ENCODE results near the gene SLC2A14.
"Not testable (repeated sequence)": the region's sequence is repeated elsewhere in the genome, so short reads cannot be mapped to it uniquely, and the experiment has no call there.

The SLC2A14 gene

DNA sequence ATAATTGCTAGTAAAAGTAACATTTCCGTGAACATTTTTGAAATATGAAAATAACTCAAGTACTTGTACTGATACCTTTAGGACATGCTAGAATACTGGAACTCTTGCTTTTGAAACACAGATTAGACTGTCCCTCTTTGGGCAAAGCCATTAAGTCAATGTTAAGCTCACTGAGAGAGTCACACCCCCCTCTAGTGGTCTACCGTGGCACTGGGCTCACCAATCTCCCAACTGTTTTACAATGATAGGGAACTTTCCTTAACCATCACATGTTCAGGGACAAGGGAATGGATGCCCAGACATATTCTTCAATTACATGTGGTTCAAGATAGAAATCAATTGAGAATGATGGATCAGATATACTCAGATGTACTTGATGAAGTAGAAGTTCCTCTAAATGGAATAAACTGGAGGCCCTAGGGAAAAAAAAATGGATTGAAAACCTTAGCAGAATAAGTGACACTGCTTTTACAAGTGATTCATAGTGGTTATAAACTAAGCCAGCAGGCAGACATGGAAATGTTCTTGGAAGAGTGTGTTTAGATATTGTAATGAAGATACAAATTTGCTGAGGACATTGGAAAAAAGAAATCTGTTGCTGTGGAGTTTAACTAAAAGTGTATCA lies 65.7 kb downstream of the SLC2A14 start:
- peak; percentile 23 for DNase-seq (ENCODE audit: extremely low read depth, low read depth)
- TF ChIP-seq, protein P1, sequence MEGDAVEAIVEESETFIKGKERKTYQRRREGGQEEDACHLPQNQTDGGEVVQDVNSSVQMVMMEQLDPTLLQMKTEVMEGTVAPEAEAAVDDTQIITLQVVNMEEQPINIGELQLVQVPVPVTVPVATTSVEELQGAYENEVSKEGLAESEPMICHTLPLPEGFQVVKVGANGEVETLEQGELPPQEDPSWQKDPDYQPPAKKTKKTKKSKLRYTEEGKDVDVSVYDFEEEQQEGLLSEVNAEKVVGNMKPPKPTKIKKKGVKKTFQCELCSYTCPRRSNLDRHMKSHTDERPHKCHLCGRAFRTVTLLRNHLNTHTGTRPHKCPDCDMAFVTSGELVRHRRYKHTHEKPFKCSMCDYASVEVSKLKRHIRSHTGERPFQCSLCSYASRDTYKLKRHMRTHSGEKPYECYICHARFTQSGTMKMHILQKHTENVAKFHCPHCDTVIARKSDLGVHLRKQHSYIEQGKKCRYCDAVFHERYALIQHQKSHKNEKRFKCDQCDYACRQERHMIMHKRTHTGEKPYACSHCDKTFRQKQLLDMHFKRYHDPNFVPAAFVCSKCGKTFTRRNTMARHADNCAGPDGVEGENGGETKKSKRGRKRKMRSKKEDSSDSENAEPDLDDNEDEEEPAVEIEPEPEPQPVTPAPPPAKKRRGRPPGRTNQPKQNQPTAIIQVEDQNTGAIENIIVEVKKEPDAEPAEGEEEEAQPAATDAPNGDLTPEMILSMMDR (IDR thresholded peaks at IDR 0.05; ENCODE audit: low read depth, low read length) = peak; percentile 99

- not testable (repeated sequence) for DNase-seq (ENCODE audit: extremely low read depth, low read depth)
Measured at GRCh38 chr12:7806319-7806718, 66.4 kb downstream of the SLC2A14 start.

DNA sequence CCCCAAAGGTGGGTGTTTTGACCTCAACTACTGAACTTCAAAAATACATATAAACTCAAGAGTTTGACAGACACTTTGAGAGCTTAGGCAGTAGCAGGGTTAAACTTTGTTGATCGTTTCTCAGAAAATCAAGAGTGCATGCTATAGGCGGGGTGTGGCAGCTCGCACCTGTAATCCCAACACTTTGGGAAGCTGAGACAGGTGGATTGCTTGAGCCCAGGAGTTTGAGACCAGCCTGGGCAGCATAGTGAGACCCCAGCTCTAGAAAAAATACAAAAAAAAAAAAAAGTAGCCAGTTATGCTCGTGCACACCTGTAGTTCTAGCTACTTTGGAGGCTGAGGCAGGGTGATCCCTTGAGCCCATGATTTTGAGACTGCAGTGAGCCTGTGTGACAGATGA lies 71.3 kb downstream of the SLC2A14 start:
- TF ChIP-seq, protein P1 (IDR thresholded peaks at IDR 0.05; ENCODE audit: low read depth, low read length) = no peak
- DNase-seq (ENCODE audit: extremely low read depth, low read depth) = no peak

DNA sequence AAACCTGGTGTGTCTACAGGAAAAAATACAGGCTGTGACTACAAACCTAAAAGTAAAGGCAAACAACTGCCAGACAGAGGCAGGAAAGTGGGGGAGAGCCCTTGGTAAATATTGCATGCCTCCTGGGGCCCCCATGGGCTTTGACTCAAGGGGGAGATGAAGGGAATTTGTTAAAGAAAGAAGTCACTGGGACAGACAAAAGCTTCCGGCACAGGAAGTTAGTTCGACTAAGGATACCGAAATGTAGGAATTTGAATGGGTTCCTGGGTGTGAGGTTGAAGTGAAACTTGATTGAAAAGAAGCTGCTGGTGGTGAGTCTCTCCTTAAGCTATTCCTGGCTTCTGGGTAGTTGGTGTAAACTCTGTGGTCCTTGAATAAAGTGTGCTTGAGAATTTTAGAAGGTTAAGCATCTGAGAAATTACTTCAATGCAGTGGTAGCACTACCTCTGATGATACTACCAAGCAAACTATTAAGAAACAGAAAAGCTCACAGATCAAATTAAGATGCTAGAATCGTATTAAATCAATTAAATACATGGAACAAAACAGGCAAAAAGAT lies 73.9 kb downstream of the SLC2A14 start:
- not testable (repeated sequence) for DNase-seq (ENCODE audit: extremely low read depth, low read depth)

DNA sequence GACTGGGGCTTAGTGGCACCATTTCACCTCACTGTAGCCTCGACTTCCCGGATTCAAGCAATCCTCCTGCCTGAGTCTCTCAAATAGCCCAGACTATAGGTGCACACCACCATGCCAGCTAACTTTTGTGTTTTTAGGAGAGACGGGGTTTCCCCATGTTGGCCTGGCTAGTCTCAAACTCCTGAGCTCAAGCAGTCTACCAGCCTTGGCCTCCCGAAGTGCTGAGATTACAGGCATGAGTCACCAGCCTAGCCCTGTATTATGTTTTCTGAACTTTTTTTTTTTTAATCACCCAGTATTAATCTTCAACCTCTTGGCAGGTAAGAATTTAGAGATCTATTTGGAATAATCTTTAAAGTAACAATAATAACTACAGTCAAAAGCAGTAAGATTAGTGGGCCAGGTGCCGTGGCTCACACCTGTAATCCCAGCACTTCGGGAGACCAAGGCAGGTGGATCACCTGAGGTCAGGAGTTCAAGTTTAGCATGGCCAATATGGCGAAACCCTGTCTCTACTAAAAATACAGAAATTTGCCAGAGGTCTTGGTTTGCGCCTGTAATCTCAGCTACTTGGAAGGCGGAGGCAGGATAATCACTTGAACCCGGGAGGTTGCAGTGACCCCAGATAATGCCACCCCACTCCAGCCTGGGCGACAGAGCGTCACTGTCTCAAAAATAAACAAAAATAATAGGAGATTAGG lies 74.9 kb downstream of the SLC2A14 start:
- DNase-seq (ENCODE audit: extremely low read depth, low read depth) = no peak
- TF ChIP-seq, protein P1 (IDR thresholded peaks at IDR 0.05; ENCODE audit: low read depth, low read length) = no peak

GRCh38 chr12:7797269-7797668 lies 75.4 kb downstream of the SLC2A14 start:
- DNase-seq (ENCODE audit: extremely low read depth, low read depth) = not testable (repeated sequence)

DNA sequence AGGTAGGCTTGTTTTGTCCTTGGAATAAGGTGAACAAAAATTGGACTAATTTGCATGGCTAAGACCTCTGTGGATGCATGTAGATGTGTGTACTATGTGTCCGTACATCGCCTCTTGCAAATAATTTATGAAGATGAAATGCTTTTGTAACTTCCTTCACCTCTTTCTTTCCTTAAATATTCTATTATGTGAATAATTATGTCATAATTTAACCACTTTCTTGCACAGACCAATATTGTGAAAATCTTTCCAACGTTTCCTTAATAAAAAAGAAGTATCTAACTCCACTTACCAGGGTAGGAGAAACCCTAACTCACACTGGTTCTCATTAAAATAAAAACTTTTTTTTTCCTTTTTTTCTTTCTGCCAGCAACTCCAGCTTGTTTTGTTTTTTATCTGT lies 79.5 kb downstream of the SLC2A14 start:
- DNase-seq (ENCODE audit: extremely low read depth, low read depth) = no peak
- TF ChIP-seq, protein P1 (IDR thresholded peaks at IDR 0.05; ENCODE audit: low read depth, low read length) = no peak

DNA sequence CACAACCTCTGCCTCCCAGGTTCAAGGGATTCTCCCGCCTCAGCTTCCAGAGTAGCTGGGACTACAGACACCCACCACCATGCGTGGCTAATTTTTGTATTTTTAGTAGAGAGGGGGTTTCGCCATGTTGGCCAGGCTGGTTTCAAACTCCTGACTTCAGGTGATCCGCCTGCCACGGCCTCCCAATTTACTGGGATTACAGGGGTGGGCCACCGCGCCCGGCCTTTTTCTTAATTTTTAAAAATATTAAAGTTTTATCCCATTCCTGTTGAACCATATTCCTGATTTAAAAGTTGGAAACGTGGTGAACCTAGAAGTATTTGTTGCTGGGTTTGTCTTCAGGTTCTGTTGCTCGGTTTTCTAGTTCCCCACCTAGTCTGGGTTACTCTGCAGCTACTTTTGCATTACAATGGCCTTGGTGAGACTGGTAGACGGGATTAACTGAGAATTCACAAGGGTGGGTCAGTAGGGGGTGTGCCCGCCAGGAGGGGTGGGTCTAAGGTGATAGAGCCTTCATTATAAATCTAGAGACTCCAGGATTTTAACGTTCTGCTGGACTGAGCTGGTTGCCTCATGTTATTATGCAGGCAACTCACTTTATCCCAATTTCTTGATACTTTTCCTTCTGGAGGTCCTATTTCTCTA lies 83.7 kb downstream of the SLC2A14 start, which contains the start of gene NANOG:
TSS of gene NANOG (plus strand) at position 519 of the 645 bp plus-strand sequence. CDS start 213 bp downstream, outside the sequence.
- not testable (repeated sequence) for DNase-seq (ENCODE audit: extremely low read depth, low read depth)

GRCh38 chr12:7788294-7788660 lies 84.4 kb downstream of the SLC2A14 start:
- TF ChIP-seq, protein P1 (IDR thresholded peaks at IDR 0.05; ENCODE audit: low read depth, low read length) = no peak

More at GRCh38 chr12:7788294-7788660, 84.4 kb downstream of the SLC2A14 start:
- no peak for DNase-seq (ENCODE audit: extremely low read depth, low read depth)
